CD4-positive, alpha-beta T cell treated with Interleukin-15 for 4 hours (primary cell): ENCODE data around the gene SCTR.

Source experiments
- DNase-seq: peaks from one replicate; pipeline ENCODE4 v3.0.0-alpha.2; 2020; ENCODE audit warnings: low spot score

SCTR gene

DNA sequence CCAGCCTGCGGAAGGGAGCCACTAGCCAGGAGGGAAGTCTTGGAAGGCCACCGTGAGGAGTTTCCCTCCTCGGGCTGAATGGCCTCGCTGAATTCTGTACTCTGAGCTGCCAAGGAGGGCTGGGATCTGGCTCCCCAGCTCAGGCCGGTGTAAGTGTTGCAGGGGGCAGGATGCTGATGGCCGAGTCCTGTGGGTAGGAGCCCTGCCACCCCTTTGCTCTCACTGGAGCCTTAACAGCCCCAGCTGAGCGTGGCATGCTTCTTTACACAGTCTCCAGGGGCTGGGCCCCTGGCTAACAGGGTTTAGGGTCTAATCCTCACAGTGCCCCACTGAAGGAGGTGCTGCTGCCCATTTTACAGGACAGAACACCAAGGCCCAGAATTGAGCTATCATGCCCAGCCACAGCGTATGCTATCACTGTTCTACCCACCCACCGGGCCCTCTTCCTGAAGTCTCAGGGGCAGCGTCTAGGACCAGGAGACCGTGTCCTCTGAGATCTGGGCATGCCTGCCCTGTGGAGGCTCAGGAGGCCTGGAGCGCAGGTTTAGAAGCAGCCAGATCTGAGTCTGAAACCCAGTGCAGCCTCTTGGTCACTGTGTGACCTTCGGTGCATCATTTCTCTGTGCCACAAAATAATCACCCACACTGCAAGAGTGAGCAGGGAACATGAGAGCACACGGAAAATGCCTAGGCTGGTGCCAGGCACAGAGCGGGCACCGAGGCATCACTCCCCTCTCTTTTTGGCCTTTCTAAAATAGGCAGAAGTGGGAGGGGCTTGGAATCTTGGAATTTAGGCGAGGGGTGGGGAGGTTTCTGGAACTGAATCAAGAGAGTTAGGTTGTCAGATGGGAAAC, 49.7 kb downstream of the SCTR start:
- no peak for DNase-seq

DNA sequence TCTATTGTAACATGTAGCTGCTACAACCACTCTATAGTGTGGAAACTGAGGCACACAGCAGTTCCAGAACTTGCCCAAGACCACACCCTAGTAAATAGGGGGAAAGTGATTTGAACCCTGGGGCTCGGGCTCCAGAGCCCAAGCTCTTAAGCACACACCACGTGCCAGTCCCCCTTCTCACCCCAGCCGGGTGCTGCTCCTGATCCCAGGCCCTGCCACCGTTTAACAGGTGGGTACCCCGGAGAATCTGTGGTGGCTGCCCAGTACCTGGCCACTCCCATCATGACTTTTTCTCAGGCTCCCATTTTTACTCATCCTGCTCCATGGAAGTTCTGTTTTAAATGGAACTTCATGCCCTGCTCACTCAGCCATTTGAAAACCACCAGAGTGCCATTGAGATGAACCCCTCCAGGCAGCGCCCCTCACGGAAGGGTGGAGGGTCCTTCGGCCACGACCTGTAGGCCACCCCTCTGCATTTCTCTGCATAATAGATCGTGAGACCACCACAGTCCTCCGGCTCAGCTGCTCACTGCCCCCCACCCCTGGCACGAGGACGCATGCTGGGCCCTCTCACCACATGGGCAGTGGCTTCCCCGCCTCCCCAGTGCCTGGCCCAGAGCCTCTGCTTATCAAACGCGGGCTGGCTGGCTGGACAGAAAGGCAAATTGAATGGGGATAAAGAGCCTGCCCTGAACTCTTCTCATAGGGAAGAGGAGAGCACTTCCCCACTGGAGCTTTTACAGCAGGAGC, 50.5 kb downstream of the SCTR start:
- no peak for DNase-seq

DNA sequence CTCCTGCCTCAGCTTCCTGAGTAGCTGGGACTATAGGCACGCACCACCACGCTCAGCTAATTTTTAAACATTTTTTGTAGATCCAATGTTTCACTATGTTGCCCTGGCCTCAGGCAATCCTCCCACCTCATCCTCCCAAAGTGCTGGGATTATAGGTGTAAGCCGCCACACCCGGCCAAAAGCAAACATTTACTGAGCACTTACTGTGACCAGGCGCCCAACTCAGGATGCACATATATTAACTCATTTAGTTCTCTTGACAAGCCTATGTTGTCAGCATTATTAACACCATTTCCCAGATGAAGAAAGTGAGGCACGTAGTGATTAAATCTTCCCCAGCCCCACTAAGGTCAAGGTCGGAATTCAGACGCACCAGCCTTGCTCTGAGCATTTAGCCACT, 51.5 kb downstream of the SCTR start:
- DNase-seq, result no peak

DNA sequence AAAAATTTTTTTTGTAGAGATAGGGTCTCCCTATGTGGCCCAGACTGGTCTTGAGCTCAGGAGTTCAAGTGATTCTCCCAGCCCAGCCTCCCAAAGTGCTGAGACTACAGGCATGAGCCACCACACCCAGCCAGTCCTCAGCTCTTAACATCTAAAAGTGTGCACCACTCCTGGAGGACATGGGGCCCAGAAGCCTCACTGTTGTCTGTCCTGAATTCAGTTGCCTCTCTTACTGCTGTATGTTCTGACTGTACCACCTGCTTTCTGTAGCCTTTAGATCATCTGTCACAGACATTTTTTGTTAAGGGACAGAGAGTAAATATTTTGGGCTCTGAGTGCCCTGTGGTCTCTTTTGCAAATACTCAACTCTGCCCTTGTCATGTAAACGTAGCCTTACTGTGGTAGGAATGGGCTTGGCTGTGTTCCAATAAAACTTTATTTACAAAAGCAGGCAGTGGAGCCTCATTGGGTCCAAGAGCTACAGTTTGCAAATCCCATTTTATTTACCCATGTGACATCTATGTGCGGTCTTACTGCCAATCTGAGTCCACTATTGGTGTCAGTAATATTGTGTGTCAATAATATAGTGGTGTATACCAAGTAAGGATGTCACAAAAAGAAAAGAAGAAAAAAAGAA, 54.5 kb downstream of the SCTR start:
- no peak for DNase-seq

DNA sequence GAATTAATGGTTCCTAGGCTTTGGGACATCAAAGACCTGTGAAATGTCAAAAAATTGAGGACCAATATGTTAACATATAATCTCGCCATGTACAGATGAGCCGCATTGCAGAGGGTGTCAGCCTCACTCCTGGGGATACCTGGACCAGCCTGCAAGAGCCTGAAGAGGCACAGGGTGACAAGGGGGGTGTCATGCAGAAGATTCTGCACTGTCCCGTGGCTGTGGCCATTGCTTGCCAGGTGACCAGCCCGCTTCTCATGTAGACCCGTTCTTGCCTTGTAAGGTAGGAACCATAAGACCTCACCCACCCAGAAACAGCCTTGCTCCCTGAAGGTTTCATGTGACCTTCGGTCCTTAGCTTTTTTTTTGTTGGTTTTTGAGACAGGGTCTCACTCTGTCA, 55.2 kb downstream of the SCTR start:
- DNase-seq, result no peak

DNA sequence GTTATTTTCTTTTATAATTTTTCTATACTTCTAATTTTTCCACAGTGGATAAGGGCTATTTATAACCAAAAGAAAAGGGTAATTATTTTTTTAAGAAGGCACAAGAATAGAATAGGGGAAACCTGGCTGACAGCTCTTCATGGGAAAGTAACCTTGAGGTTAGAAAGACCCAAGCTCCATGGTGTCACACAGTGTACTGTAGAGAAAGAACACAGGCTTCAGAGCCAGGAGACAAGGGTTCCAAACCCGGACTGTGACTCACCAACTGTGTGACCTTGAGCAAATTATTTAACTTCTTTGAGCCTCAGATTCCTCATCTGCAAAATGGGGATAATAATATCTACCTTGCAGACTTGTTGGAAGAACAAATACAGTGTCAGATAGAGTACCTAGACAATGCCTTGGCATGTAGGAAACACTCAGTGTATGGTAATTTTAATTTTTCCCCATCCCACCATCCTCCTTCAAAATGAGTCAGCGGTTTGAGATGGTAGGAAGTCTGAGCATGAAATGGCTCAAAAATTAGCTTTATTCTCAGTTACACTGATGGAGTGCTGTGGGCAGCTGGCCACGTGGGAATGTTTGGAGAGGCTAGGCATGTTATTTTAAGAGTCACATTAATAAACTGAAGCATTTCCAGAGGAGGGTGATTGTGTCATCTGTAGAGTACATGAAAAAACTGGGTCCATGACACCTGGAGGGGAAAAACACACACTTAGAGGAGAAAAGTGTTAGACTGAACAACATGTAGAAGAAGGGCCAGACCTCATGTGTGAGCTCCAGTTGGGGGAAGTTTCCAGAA, 55.9 kb downstream of the SCTR start:
- no peak for DNase-seq

DNA sequence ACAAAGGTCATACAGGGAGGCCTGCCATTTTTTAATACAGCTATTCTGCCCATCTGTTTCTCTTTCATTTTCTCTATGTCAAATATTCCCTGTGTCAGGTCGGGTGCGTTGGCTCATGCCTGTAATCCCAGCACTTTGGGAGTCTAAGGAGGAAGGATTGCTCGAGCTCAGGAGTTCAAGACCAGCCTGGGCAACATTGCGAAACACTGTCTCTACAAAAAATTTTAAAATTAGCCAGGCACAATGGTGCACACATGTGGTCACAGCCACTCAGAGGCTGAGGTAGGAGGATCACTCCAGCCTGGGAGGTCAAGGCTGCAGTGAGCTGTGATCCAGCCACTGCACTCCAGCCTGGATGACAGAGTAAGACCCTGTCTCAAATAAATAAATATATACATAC, 57.9 kb downstream of the SCTR start:
- DNase-seq, result no peak

DNA sequence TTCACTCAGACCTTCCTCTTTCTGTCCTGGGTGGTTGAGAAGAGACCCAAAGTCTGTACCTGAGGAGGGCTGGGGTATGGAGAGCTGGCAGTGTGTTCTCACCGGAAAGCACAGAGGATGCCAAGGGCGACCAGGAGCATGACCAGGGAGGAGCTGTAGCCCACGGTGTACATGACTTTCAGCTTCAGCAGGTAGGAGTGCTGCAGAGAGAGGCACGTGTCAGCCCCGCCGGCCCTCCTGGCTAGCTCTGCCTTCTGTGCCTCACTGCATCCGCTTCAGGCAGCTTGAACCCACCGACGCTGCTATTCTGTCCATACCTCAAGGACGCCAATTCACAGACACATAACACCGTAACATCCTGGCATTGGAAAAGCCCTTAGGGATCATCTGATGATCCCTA, 58.6 kb downstream of the SCTR start:
- no peak for DNase-seq

DNA sequence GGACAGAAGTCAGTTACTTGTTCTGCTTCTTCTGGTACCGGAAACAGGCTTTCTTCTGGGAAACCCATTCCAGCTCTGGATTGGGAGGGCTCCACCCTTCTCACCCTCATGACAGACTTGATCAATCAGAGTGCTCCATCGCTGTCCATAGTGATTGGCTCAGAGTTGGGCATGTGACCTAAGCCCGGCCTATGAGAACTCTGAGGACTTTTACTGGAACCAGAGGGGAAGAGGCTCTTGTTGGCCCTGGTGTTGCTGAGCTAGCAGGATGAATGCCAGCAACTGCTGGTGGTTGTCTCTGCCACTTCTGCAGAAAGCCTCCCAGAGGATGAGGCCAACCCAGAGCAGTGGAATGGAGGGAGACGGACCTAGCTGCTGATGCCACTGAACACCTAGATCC, 59.3 kb downstream of the SCTR start:
- DNase-seq, result no peak

DNA sequence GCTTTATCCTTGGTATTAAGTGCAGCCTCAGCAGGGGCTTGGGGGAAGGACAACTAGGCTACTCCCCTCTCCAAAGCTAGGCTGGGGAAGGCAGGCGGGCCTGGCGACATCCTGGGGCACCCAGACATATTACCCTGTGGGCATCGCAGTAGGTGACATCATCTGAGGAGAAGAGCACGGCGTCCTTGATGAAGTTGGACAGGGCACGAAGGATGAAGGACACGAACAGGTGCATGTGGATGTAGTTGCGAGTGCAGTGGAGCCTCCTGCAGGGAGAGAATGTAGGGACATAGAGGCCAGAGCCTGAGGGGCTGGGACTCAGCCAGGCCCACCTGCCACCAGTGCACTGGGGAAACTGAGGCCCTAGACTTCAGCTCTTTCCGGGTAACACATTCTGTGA, 60.3 kb downstream of the SCTR start:
- DNase-seq, result no peak

DNA sequence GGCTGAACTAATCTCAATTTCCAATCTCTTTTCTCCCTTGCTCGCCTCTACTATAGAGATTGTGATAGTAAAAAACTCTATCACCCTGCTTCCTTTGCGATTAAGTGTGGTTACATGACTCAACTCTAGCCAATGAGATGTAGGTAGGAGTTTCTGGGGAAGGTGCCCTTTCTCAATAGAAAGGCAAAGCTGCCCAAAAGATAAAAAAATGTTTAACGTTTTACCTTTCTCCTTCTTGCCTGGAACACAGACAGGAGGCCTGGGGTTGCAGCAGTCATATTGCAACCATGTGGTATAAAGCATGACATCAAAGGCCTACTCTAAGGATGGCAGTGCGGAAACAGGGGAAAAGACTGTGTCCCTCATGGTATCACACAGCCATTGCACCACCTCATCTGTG, 61.1 kb downstream of the SCTR start:
- DNase-seq, result no peak

DNA sequence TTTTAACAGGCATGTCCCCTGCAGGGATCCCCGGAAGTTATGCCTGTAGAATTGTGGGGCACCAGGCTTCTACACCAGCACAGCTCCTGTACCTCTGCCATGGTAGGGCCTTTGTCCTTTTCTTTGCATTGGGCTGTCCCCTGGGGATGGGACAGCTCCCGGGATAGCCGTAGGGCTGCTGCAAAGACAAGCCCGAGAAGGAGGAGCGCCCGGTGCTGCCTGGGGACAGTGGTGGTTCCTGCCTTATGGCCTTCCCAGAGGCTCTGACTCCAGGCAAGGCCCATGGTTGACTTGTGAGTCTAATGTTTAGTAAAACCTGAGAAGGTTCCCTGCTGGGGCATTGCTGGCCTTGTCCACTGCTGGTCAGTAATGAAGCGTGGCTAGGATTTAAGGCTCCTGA, 61.7 kb downstream of the SCTR start:
- DNase-seq, result no peak

DNA sequence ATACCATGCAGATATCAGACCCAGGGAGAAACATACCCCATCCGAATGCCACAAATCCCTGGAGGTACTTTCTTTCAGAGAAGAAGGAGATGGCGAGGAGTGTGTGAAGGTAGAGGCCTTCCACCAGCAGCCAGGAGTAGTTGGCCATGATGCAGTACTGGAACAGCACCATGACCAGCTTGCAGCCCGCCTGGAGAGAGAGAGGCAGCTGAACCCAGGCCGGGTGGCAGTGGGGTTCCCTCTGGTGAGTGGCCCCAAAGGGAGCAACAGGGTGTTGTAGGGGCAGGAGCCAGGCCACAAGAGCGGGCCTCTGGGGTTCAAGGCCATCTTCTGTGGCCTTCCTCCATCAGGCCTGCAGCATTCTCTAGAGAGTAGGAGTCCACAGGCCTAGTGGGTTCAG, 62.5 kb downstream of the SCTR start:
- DNase-seq, result no peak

DNA sequence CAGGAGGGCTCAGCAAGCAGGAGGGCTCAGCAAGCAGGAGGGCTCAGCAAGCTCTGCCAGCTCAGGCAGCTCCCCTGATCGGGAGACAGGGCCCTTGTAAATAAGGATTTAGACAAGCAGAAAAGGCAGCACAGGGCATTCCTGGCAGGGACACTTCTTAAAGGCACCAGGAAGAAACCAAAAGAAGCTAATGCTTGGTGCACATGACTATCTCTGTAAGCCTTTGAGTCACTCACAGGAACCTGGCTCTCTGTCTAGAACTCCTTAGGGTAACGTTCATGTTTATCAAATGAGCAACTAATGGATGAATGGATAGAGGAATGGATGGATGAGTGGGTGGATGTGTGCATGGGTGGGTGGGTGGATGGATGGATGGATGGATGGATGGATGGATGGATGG, 64.2 kb downstream of the SCTR start:
- DNase-seq, result no peak

DNA sequence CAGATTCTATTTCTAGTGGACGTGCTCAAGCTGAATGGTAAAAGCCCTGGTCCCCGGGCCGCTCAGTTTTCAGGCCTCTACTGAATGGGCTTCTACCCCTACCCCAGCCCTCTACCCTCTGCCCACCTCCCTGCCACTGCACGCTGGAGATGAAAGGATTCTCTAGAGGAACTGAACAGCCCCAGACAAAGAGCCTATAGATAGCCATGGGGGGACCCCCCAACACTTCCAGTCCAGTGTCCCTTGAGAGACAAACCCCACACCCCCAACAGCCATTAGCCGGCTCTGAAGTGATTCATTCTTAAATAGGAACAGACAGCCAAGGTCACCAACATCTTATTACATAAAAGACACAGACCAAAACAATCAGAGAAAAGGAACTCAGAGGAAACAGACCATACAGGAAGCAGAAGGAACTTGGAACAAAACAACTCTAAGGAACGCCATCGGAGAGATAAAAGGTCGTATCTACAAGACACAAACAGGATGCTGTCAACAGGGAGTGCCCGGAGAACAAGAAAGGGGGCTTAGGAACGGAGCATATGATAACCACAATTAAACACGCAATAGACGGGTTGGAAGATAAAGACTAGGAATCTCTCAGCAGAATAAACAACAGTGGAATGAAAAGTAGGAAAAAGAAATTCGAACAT, 69.1 kb downstream of the SCTR start:
- DNase-seq, result no peak

DNA sequence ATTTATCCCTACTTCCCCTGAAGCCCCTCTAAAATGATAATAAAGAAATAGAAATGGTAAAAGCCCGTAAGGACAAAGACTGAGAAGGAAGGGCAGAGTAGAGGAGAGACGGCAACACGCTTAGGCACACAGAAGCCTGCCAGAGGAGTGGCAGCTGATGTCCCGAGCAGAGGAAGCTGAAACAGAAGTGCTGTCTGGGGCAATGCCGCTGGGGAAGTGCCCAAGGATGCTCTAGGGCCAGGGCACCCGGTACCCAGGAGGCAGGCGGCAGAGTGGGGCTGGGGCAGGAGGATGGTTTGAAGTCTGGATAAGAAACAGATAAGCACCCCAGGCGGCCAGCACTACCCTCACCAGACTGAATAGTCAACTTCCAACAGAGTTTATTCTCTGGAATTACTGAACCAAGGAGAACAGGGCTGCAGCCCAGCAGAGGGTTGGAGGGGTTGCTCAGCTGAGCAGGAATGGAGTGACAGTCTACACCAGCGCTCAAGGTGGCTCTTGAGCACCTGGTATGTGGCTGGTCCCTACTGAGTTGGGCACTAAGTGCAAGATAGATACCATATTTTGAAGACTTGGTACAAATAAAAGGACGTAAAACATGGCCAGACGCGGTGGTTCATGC, 70.2 kb downstream of the SCTR start:
- DNase-seq, result no peak

DNA sequence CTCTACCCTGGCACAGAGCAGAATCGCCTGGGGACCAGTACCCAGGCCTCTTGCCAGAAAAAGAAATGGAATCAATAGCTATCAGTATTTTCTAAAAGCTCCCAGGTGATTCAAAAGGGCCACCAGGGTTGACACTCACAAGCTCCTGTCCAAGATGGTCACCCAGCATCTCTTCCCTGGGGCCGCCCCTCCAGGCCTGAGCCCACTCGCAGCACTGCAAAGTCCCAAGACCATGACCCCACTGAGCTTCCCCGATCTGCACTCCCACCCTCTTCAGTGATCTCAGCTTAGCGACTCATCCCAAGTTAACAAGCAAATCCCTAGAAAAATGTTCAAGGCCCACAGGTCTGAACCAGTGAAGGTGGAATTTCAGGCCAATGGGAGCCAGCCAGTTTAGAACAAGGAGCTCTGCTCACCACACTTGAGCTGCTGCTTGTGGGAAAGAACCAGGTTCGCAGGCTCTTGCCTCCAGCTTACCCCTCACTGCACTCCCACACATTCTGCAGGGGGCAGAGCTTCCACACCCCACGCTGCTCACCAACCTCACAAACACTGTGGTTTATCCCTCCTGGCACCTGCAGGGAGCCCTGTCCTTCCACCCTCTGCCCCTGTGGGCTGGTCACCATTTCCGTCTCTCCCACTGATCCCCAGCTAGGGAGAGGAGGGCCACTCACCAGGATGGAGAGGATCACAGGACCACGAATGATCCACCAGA, 72.8 kb downstream of the SCTR start:
- DNase-seq, result no peak

DNA sequence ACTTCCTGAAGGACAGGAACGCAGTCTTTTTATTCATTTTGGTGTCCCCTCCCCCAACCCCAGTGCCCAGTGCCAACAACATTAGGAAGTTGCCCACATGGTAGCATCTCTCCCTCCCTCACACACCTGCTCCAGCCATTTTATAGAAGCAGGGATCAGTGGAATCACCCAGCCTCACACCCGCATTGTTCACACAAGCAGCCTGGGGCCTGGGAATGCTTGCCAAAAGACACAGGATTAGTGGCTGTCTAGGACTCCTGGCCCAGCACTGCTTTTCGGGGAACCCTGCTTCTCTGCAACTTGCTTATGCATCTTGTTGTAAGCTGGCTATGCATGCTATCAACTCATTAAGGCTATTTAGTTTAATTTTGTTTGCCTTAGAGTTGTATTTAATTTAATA, 74.8 kb downstream of the SCTR start:
- no peak for DNase-seq

DNA sequence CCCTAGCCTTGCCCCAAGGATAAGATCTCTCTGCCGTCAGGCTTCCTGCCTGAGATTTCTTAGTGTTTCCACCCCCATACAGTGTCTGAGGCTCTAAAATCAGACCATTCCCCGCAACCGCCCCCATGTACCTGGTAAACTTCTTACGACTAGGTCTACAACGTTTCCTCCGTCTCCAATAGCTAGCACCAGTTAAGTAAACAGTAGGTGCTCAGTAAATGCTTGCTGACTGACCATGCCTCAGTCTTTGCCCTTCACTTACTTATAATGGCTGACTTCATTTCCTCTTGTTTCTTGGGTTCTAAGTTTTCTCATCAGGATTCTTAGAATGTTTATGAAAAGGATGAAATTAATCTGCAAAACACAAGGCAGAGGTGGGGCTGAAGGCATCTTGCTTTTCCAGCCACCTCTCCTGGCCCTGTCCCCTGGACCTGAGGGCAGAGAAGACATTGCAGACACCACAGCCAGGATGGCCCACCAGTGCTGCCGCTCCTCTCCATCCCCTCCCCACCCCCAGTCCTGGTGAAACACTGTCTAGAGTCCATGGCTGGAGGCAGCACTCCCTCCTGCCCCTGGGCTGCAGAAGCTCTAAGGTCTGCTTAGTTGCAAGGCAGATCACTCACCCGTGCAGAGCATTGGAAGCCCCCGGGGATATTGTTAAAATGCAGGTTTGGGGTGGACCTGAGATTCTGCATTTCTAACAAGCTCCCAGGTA, 75.7 kb downstream of the SCTR start:
- DNase-seq, result no peak

DNA sequence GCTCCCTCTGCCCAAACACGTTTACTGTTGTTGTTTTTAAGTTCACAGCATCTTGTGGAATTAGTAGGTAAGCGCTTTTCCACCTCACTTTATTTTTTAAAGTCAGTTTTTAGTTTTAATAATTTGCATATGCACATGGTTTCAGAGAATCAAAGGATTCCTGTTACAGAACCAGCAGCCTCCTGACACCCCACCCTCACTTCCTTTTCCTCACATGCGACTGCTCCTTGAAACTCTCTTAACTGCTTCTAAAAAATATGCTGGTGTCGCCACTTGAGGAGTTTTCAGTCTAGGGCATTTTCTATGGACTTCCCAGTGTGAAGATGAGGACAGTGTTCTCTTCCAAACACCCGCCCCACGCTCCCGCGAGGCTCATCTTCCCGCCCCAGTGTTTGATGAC, 78.2 kb downstream of the SCTR start:
- no peak for DNase-seq
